ENCODE results near the gene STX11. TPM values are rescaled to one million over a fixed set of nuclear protein-coding genes. Genes with fewer than 3 reads are reported as not detected.

Gene STX11
- total RNA-seq, 3 donors from 2014 or later, result 0.84 to 2.7 (median 2.5) TPM

- no peak for TF ChIP-seq CTCF (IDR thresholded peaks at IDR 0.05)
- intact Hi-C loops (cut with DNase I, micrococcal nuclease), result no loop called here
- Histone ChIP-seq H3K9me3 (no peaks in the 10 kb centered on the region), H3K36me3 (ENCODE audit: low read depth) (no peaks in the 10 kb centered on the region), H3K4me1 (ENCODE audit: low read depth) (no peaks in the 10 kb centered on the region), H3K4me3 (no peak overlapping the region)
- ATAC-seq, result no peak
- DNase-seq, result no peak
Observed at GRCh38 chr6:144134176-144134575, 16.1 kb upstream of the STX11 start.

GRCh38 chr6:144134737-144135136 is 15.6 kb upstream of the STX11 start:
- no peak for TF ChIP-seq CTCF (IDR thresholded peaks at IDR 0.05)
- Histone ChIP-seq H3K36me3 (ENCODE audit: low read depth) (no peaks in the 10 kb centered on the region), H3K4me1 (ENCODE audit: low read depth) (no peaks in the 10 kb centered on the region), H3K4me3 (no peak overlapping the region), H3K9me3 (no peaks in the 10 kb centered on the region)
- DNase-seq (no peak), ATAC-seq (no peak)
- intact Hi-C loops (cut with DNase I, micrococcal nuclease), result no loop called here

- DNase-seq, result no peak
- Histone ChIP-seq H3K4me3 (no peak overlapping the region), H3K9me3 (no peaks in the 10 kb centered on the region), H3K4me1 (ENCODE audit: low read depth) (no peaks in the 10 kb centered on the region), H3K36me3 (ENCODE audit: low read depth) (no peaks in the 10 kb centered on the region)
- no peak for ATAC-seq
- TF ChIP-seq CTCF (IDR thresholded peaks at IDR 0.05), result no peak
- intact Hi-C loops (cut with DNase I, micrococcal nuclease), result no loop called here
Observed at GRCh38 chr6:144138542-144138941, 11.8 kb upstream of the STX11 start.

GRCh38 chr6:144139817-144140216 is 10.5 kb upstream of the STX11 start:
- intact Hi-C loops (cut with DNase I, micrococcal nuclease), result no loop called here
- Histone ChIP-seq H3K36me3 (ENCODE audit: low read depth) (no peaks in the 10 kb centered on the region), H3K9me3 (no peaks in the 10 kb centered on the region), H3K4me3 (no peak overlapping the region), H3K4me1 (ENCODE audit: low read depth) (no peaks in the 10 kb centered on the region)
- TF ChIP-seq CTCF (IDR thresholded peaks at IDR 0.05), result no peak
- DNase-seq, result no peak
- no peak for ATAC-seq

GRCh38 chr6:144140867-144141266 is 9.4 kb upstream of the STX11 start:
- TF ChIP-seq CTCF (IDR thresholded peaks at IDR 0.05), result no peak
- no peaks in the 10 kb centered on the region for H3K9me3 ChIP-seq
- H3K36me3 ChIP-seq (ENCODE audit: low read depth), result no peaks in the 10 kb centered on the region
- intact Hi-C loops (cut with DNase I, micrococcal nuclease), result no loop called here
- DNase-seq (no peak), ATAC-seq (no peak)
- no peak overlapping the region for H3K4me3 ChIP-seq
- no peaks in the 10 kb centered on the region for H3K4me1 ChIP-seq (ENCODE audit: low read depth)

GRCh38 chr6:144141470-144141869 is 8.8 kb upstream of the STX11 start:
- Histone ChIP-seq H3K9me3 (no peaks in the 10 kb centered on the region), H3K36me3 (ENCODE audit: low read depth) (no peaks in the 10 kb centered on the region), H3K4me3 (no peak overlapping the region), H3K4me1 (ENCODE audit: low read depth) (no peaks in the 10 kb centered on the region)
- DNase-seq (no peak), ATAC-seq (no peak)
- TF ChIP-seq CTCF (IDR thresholded peaks at IDR 0.05), result no peak
- intact Hi-C loops (cut with DNase I, micrococcal nuclease), result no loop called here

All from mucosa of descending colon (tissue), 3 donors.